HEK293 (cell line): ENCODE data around the gene LRP1.

Source experiments
- CTCF ChIA-PET: fragments of 350-600 bp; formaldehyde crosslinking; extraction: SDS; loops from one replicate; lab custom pipeline; 2021; ENCODE audit warnings: antibody characterized with exemption; lab: Yijun Ruan, JAX
- POLR2A ChIA-PET: fragments of 300-600 bp; formaldehyde crosslinking; extraction: SDS; loops from one replicate; lab custom pipeline; 2020; ENCODE audit warnings: antibody characterized with exemption, inconsistent platforms; lab: Yijun Ruan, JAX
- H3K27ac ChIP-seq: fragments of 200-500 bp; sonication (Bioruptor generic); 2 replicates; pipeline ENCODE4 v1.5.1; 2014; ENCODE audit warnings: low read depth, low read length, control low read depth, inconsistent platforms; ENCODE audit errors: extremely low read depth
- H3K36me3 ChIP-seq, 2 experiments: fragments of 200-500 bp in 1 of 2; sonication (Bioruptor generic) in 1 of 2; 1 replicate in 1 of 2; 2 replicates in 1 of 2; pipeline ENCODE4 v1.5.1; 2014 to 2017; ENCODE audit warnings: inconsistent platforms in 2 of 2, low read length in 2 of 2; ENCODE audit not compliant: control insufficient read depth in 2 of 2, insufficient read depth in 1 of 2
- H3K4me1 ChIP-seq: fragments of 200-500 bp; sonication (Bioruptor generic); 2 replicates; pipeline ENCODE4 v1.5.1; 2014; ENCODE audit warnings: mild to moderate bottlenecking, low read length, inconsistent platforms; ENCODE audit not compliant: control insufficient read depth, insufficient read depth
- H3K4me3 ChIP-seq: 2 replicates; pipeline ENCODE4 v1.5.1; 2011; ENCODE audit warnings: low read depth, mild to moderate bottlenecking, control low read depth, low read length, moderate library complexity
- H3K9me3 ChIP-seq: fragments of 200-500 bp; sonication (Bioruptor generic); 2 replicates; pipeline ENCODE4 v1.5.1; 2014; ENCODE audit warnings: low read depth, low read length, inconsistent platforms; ENCODE audit not compliant: control insufficient read depth, insufficient read depth
- BCL6B ChIP-seq: fragments of 450-650 bp; formaldehyde crosslinking; IDR thresholded peaks from 2 replicates; pipeline ENCODE4 v1.5.1; 2017; ENCODE audit warnings: missing biosample characterization, missing genetic modification characterization
- EGR2 ChIP-seq: fragments of 450-650 bp; formaldehyde crosslinking; IDR thresholded peaks from 2 replicates; pipeline ENCODE4 v1.5.1; 2016; ENCODE audit warnings: low read depth, missing biosample characterization, missing genetic modification characterization
- GLIS1 ChIP-seq: fragments of 450-650 bp; formaldehyde crosslinking; IDR thresholded peaks from 2 replicates; pipeline ENCODE4 v1.5.1; 2016; ENCODE audit warnings: missing biosample characterization, missing genetic modification characterization
- KLF8 ChIP-seq: fragments of 450-650 bp; formaldehyde crosslinking; IDR thresholded peaks from 2 replicates; pipeline ENCODE4 v1.5.1; 2016; ENCODE audit warnings: missing biosample characterization, missing genetic modification characterization
- REPIN1 ChIP-seq: fragments of 450-650 bp; formaldehyde crosslinking; IDR thresholded peaks from 2 replicates; pipeline ENCODE4 v1.5.1; 2017; ENCODE audit warnings: missing biosample characterization, missing genetic modification characterization, low read depth
- REST ChIP-seq: fragments of 450-650 bp; formaldehyde crosslinking; IDR thresholded peaks from 2 replicates; pipeline ENCODE4 v1.5.1; 2016; ENCODE audit warnings: missing biosample characterization, missing genetic modification characterization
- SCRT2 ChIP-seq: fragments of 450-650 bp; formaldehyde crosslinking; IDR thresholded peaks from 2 replicates; pipeline ENCODE4 v1.5.1; 2016; ENCODE audit warnings: missing biosample characterization, missing genetic modification characterization
- SP7 ChIP-seq: fragments of 450-650 bp; formaldehyde crosslinking; IDR thresholded peaks from 2 replicates; pipeline ENCODE4 v1.5.1; 2016; ENCODE audit warnings: missing biosample characterization, missing genetic modification characterization
- ZBTB44 ChIP-seq: fragments of 450-650 bp; IDR thresholded peaks from 2 replicates; pipeline ENCODE4 v1.5.1; 2018; ENCODE audit warnings: missing biosample characterization, mild to moderate bottlenecking, missing genetic modification characterization
- ZBTB48 ChIP-seq: fragments of 450-650 bp; formaldehyde crosslinking; IDR thresholded peaks from 2 replicates; pipeline ENCODE4 v1.5.1; 2016; ENCODE audit warnings: missing biosample characterization, missing genetic modification characterization
- ZNF280C ChIP-seq: fragments of 450-650 bp; formaldehyde crosslinking; IDR thresholded peaks from 2 replicates; pipeline ENCODE4 v1.5.1; 2016; ENCODE audit warnings: missing biosample characterization, missing genetic modification characterization
- ZNF354C ChIP-seq: fragments of 450-650 bp; formaldehyde crosslinking; IDR thresholded peaks from 2 replicates; pipeline ENCODE4 v1.5.1; 2016; ENCODE audit warnings: missing biosample characterization, missing genetic modification characterization, low read depth, borderline replicate concordance
- ZNF391 ChIP-seq: fragments of 450-650 bp; formaldehyde crosslinking; IDR thresholded peaks from 2 replicates; pipeline ENCODE4 v1.5.1; 2016; ENCODE audit warnings: low read depth, missing biosample characterization, missing genetic modification characterization, borderline replicate concordance
- ZNF394 ChIP-seq: fragments of 450-650 bp; formaldehyde crosslinking; IDR thresholded peaks from 2 replicates; pipeline ENCODE4 v1.5.1; 2016; ENCODE audit warnings: missing biosample characterization, missing genetic modification characterization, mild to moderate bottlenecking, moderate library complexity, borderline replicate concordance
- ZNF416 ChIP-seq: fragments of 450-650 bp; formaldehyde crosslinking; IDR thresholded peaks from 2 replicates; pipeline ENCODE4 v1.5.1; 2016; ENCODE audit warnings: missing biosample characterization, missing genetic modification characterization
- ZNF426 ChIP-seq: fragments of 450-650 bp; formaldehyde crosslinking; IDR thresholded peaks from 2 replicates; pipeline ENCODE4 v1.5.1; 2017; ENCODE audit warnings: missing biosample characterization, missing genetic modification characterization, mild to moderate bottlenecking, inconsistent platforms, moderate library complexity
- ZNF449 ChIP-seq: fragments of 450-650 bp; formaldehyde crosslinking; IDR thresholded peaks from 2 replicates; pipeline ENCODE4 v1.5.1; 2017; ENCODE audit warnings: missing biosample characterization, mild to moderate bottlenecking, missing genetic modification characterization, moderate library complexity
- ZNF561 ChIP-seq: fragments of 450-650 bp; IDR thresholded peaks from 2 replicates; pipeline ENCODE4 v1.5.1; 2018; ENCODE audit warnings: missing biosample characterization, missing genetic modification characterization, borderline replicate concordance
- ZNF623 ChIP-seq: fragments of 450-650 bp; formaldehyde crosslinking; IDR thresholded peaks from 2 replicates; pipeline ENCODE4 v1.5.1; 2016; ENCODE audit warnings: missing biosample characterization, missing genetic modification characterization
- ZNF624 ChIP-seq: fragments of 450-650 bp; formaldehyde crosslinking; IDR thresholded peaks from 2 replicates; pipeline ENCODE4 v1.5.1; 2017; ENCODE audit warnings: missing biosample characterization, missing genetic modification characterization
- ZNF747 ChIP-seq: fragments of 450-650 bp; formaldehyde crosslinking; IDR thresholded peaks from 2 replicates; pipeline ENCODE4 v1.5.1; 2016; ENCODE audit warnings: missing biosample characterization, missing genetic modification characterization
- ZXDB ChIP-seq: fragments of 450-650 bp; formaldehyde crosslinking; IDR thresholded peaks from 2 replicates; pipeline ENCODE4 v1.5.1; 2016; ENCODE audit warnings: missing biosample characterization, missing genetic modification characterization

The LRP1 gene

GRCh38 chr12:57127726-57128518 lies at the start of gene LRP1:
Gene LRP1, plus strand, starts transcription at chr12:57128483. Its CDS starts 482 bp downstream, at chr12:57128965.
- ChIA-PET POLR2A (interaction anchor here (0.6 to 2.6 kb wide), 37 partner anchors 9 to 819 kb away, joined by 3 to 27 read pairs (median 4); partner anchors contain the start of genes NAB2, NACA, NEMP1 and PTGES3), CTCF (interaction anchor here (0.5 to 8.9 kb wide), 9 partner anchors 9 to 112 kb away, joined by 3 to 259 read pairs (median 4); no protein-coding TSS in a partner anchor)
- peak within 1 kb of the TSS; percentile 71 for H3K4me3 ChIP-seq
- H3K27ac ChIP-seq = peak within 1 kb of the TSS; percentile 92
- no peaks in the 10 kb centered on the region for H3K36me3 ChIP-seq
- peaks cover 10% of the 10 kb centered on the region for H3K4me1 ChIP-seq
- no peaks in the 10 kb centered on the region for H3K9me3 ChIP-seq
- TF ChIP-seq REST (tag by site-specific recombination) (no peak), ZNF354C (tag by site-specific recombination) (no peak), ZNF391 (tag by site-specific recombination) (no peak), ZNF561 (tag by site-specific recombination) (peak; percentile 72), EGR2 (tag by site-specific recombination) (peak; percentile 48; the same call in 1 of the 2 replicates), ZXDB (tag by site-specific recombination) (0 out of 2 replicates have a peak, but pooled peaks have one; percentile 14), BCL6B (tag by site-specific recombination) (no peak), REPIN1 (tag by site-specific recombination) (no peak), ZNF426 (tag by site-specific recombination) (no peak), SCRT2 (no peak), ZBTB48 (tag by site-specific recombination) (no peak; the same call in 1 of the 2 replicates), ZNF280C (tag by site-specific recombination) (no peak), ZNF623 (tag by site-specific recombination) (no peak), ZNF416 (tag by site-specific recombination) (no peak), ZNF624 (tag by site-specific recombination) (no peak), ZBTB44 (tag by site-specific recombination) (no peak), KLF8 (tag by site-specific recombination) (peak; percentile 83), SP7 (tag by site-specific recombination) (peak; percentile 16; the same call in 1 of the 2 replicates), ZNF747 (tag by site-specific recombination) (no peak), GLIS1 (tag by site-specific recombination) (peak; percentile 34), ZNF394 (tag by site-specific recombination) (0 out of 2 replicates have a peak, but pooled peaks have one; percentile 16), ZNF449 (no peak)
